Panc1 (cell line): ENCODE results near the gene SKAP1.

ENCODE experiments used
- POLR2AphosphoS5 ChIP-seq: IDR thresholded peaks from 2 replicates; pipeline ENCODE4 v1.6.1; 2012; ENCODE audit warnings: mild to moderate bottlenecking, low read depth, low read length, moderate library complexity
- SIN3A ChIP-seq: IDR thresholded peaks from 2 replicates; pipeline ENCODE4 v1.6.1; 2012; ENCODE audit warnings: low read depth, mild to moderate bottlenecking, low read length, moderate library complexity, borderline replicate concordance; ENCODE audit not compliant: insufficient read depth
- TCF7L2 ChIP-seq: IDR thresholded peaks from 2 replicates; pipeline ENCODE4 v1.6.1; 2011; ENCODE audit warnings: mild to moderate bottlenecking, low read depth, low read length, inconsistent platforms
- TF ChIP-seq, protein P1 (sequence below): fragments of 450-650 bp; IDR thresholded peaks from 2 replicates; pipeline ENCODE4 v1.5.1; 2017; ENCODE audit warnings: mild to moderate bottlenecking
- TF ChIP-seq, protein P2 (sequence below), 2 experiments: IDR thresholded peaks; 2 replicates each; pipeline ENCODE4 v1.6.1; 2011 to 2012; ENCODE audit warnings: low read depth in 2 of 2, control low read depth in 1 of 2, low read length in 1 of 2, mild to moderate bottlenecking in 1 of 2, moderate library complexity in 1 of 2; ENCODE audit not compliant: insufficient read depth in 1 of 2

DNA sequence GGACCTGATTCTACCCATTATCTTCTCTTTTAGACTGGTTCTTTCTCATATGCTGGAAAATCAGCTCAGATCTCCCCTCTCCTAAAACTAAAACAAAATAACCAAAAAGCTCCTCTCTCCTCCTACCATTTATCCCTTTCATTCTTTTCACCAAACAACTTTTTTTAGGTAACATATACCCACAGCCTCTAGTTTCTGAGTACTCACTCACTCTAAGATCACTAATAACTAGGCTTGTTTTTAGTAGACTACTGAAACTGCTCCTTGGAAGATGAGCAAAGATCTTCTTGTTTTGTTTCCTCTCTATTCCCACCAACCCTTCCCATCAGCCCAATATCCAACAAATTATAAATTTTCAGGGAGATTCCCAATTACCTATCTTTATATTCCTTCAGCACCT lies 129.0 kb downstream of the SKAP1 start:
- TF ChIP-seq, protein P1, sequence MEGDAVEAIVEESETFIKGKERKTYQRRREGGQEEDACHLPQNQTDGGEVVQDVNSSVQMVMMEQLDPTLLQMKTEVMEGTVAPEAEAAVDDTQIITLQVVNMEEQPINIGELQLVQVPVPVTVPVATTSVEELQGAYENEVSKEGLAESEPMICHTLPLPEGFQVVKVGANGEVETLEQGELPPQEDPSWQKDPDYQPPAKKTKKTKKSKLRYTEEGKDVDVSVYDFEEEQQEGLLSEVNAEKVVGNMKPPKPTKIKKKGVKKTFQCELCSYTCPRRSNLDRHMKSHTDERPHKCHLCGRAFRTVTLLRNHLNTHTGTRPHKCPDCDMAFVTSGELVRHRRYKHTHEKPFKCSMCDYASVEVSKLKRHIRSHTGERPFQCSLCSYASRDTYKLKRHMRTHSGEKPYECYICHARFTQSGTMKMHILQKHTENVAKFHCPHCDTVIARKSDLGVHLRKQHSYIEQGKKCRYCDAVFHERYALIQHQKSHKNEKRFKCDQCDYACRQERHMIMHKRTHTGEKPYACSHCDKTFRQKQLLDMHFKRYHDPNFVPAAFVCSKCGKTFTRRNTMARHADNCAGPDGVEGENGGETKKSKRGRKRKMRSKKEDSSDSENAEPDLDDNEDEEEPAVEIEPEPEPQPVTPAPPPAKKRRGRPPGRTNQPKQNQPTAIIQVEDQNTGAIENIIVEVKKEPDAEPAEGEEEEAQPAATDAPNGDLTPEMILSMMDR, result no peak
- no peak for TF ChIP-seq SIN3A
- TF ChIP-seq POLR2AphosphoS5, result no peak
- TF ChIP-seq, protein P2, sequence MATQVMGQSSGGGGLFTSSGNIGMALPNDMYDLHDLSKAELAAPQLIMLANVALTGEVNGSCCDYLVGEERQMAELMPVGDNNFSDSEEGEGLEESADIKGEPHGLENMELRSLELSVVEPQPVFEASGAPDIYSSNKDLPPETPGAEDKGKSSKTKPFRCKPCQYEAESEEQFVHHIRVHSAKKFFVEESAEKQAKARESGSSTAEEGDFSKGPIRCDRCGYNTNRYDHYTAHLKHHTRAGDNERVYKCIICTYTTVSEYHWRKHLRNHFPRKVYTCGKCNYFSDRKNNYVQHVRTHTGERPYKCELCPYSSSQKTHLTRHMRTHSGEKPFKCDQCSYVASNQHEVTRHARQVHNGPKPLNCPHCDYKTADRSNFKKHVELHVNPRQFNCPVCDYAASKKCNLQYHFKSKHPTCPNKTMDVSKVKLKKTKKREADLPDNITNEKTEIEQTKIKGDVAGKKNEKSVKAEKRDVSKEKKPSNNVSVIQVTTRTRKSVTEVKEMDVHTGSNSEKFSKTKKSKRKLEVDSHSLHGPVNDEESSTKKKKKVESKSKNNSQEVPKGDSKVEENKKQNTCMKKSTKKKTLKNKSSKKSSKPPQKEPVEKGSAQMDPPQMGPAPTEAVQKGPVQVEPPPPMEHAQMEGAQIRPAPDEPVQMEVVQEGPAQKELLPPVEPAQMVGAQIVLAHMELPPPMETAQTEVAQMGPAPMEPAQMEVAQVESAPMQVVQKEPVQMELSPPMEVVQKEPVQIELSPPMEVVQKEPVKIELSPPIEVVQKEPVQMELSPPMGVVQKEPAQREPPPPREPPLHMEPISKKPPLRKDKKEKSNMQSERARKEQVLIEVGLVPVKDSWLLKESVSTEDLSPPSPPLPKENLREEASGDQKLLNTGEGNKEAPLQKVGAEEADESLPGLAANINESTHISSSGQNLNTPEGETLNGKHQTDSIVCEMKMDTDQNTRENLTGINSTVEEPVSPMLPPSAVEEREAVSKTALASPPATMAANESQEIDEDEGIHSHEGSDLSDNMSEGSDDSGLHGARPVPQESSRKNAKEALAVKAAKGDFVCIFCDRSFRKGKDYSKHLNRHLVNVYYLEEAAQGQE (IDR thresholded peaks at IDR 0.05; ENCODE audit: insufficient read depth in 1 of 2, low read depth in 2 of 2, low read length in 1 of 2), result no peak
- no peak for TF ChIP-seq TCF7L2
